Measurements from ENCODE around the gene SASH1.

SASH1 gene

DNA sequence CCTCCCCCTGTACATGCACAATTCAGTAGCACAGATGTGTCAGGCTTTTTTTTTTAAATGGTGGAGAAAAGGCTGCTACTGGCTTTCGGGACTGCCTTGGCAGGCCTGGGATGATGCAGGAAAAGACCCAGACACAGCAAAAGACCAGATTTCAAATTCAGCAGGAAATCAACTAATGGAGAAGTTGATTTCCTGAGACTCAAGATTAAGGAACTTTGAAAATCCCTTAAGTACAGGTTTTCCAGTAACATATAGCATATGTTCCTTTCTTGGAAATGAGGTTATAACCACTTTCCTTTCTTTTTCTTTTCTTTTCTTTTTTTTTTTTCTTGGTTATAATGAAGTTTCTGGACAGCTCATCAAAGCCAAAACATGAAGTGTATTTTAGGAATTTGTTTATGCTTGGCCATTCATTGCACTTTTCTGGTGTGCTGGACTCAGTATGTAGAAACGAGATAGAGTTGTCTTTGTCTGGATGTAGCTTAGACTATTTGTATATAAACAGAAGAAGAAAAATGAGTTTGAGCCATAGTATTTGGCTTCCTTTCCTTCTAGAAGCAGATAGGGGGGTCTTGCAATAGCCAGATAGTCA lies 119.4 kb downstream of the SASH1 start:
- no peak for DNase-seq

GRCh38 chr6:148463671-148464070 lies 121.0 kb downstream of the SASH1 start:
- DNase-seq = no peak

DNA sequence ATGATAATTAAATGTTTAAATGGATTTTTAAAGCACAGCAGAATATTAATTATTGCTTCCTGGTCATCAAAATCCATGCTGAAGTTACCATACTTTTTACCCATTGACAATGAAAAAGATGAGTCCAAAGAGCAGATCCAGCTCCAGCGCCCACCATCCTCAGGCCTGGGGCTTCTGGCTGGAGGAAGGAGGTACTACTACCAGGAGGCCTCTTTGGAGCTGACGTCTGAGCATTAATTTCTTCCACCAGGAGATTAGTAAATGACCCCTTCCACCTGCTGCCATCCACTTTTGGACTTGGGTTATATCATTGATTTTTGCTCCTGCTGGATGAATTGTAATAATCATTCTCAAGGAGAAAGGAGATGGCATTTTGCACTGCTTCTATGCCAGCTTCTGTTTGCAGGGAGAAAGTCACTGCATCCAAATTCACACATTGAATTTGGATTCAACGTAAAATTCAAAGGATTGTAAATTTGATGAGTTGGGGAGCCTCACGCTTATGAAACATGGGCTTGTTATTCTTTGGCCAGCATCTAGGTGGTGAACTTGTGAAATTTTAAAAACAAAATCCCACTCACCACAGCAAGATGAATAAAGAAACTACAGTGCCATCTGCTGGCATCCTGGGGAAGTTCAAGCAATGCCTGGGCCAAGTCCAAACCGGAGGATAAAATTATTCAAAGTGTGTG lies 121.8 kb downstream of the SASH1 start:
- peak; percentile 16 for DNase-seq

- no peak for DNase-seq
Observed at GRCh38 chr6:148465011-148465335, 122.3 kb downstream of the SASH1 start.

GRCh38 chr6:148465670-148466069 lies 123.0 kb downstream of the SASH1 start:
- DNase-seq = no peak

- no peak for DNase-seq
Observed at GRCh38 chr6:148466158-148466557, 123.5 kb downstream of the SASH1 start.

DNA sequence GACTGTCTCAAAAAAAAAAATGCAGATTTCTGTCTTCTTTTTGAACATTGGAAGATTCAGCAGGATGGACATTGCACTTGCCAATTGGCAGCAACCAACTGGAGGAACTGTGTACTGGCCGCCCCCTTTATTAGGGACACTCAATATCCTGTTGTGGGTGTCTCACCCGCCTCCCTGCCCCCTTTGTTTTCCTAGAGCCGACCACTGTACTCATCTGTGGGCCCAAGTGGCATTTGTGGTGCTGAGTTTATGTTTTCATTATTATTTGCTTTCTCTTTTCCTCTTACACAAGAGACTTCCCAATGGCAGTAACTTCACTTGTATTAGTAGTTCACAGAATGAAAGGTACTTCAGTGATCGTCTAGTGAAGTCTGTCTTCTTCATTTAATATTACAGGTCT lies 125.3 kb downstream of the SASH1 start:
- no peak for DNase-seq

DNA sequence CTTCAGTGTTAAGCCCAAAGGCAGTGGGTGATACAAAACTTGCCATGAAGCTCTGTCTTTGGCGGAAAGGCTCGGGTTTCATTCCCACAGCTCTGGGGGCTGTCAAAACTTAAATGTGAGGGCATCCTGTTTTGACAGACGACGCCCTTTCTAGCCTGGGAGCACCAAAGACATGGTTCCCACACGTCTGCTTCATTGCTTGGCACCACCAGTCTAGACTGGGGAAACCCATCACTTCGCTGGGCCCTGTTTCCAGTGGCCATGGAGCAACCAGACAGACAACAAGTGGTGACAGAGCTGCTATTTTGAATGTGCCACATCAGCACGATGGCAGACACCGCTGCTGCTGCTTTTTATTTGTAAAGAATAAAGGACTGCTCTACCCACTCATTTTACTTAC lies 127.5 kb downstream of the SASH1 start:
- no peak for DNase-seq

- no peak for DNase-seq
Observed at GRCh38 chr6:148470606-148471465, 128.2 kb downstream of the SASH1 start.

DNA sequence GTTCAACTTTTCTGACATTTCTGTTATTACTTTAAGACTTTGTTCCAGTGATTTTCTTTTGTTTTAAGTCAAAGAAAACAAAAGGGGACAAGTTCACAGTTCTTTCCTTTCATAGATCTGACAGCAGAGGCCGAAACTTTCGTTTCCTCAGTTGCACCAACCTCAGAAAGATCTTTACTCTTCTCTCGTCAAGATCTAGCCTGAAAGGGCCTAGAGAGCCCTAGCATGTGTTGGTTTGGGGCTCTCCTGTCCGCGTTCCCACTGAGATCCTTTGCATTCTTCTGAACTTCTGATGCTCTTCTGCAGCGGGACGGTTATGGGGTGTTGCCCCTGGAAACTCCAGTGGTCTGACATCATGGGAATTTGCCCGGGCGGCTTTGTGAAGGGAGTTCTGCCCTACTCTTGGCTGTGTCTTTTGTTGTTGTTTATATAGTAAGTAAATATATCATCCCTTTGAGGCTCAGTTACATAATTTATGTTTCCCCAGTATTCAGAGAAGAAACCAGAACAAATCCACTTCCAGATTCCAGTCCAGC lies 129.1 kb downstream of the SASH1 start:
- no peak for DNase-seq

DNA sequence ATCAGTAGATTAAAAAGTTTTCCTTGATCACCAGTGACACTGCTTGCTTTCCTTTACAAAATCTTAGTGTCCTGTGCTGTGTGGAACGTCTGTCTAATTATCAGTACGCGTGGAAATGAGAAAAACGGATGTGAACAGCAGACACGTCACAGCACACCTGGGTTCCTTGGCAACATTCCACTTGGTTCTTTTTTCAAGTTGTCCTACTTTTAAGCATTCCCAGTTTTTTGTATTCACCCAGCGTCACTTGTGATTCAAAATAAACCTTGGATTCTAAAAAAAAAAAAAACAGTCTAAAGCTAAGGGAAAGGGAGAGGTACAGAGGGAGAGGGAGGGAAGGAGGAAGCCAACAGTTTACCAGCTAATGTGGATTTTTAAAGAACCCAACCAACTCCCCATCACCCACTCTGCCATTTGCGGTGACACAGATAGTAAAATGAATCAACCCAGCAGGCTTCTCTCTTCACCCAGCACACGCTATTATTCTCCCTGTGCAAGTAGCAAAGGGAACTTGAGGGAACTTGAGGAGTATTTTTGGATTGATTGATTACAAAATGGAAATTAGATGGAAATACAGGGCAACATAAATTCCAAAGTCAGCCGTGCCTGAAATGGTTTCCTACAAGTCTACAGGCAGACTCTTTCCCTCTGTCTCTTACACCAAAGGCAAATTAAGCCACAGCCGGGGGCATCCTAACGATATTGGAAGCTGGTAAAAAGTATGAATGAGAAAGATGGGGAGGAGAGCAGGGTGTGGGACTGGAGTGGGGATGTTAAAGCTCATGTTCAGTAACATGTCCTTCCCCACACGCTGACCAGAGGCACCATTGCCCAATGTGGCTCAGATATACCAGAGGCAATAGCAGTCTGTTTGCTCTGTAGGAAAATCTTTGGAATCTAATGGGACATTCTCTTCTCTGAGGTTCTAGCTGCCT lies 129.8 kb downstream of the SASH1 start:
- DNase-seq = no peak

DNA sequence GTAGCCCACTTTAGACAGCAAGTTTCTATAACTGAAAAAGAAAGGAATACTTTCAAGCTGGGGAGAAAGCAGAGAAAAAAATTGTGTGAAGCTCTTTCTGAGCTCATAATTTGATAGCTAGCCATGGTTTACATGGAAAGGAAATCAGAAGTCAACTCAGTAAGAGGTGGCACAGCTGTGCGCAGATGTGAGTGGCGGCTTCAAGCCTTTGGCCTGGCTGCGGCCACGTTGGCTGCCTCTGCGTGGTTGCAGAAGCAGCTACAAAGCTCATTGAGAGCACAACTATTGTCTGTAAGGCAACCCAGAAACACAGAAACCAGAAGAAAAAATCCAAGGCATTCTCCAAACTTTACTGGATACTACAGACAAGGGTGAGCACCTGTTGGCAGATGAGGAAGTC lies 136.9 kb downstream of the SASH1 start:
- no peak for DNase-seq

GRCh38 chr6:148487461-148487860 lies 144.8 kb downstream of the SASH1 start:
- no peak for DNase-seq

DNA sequence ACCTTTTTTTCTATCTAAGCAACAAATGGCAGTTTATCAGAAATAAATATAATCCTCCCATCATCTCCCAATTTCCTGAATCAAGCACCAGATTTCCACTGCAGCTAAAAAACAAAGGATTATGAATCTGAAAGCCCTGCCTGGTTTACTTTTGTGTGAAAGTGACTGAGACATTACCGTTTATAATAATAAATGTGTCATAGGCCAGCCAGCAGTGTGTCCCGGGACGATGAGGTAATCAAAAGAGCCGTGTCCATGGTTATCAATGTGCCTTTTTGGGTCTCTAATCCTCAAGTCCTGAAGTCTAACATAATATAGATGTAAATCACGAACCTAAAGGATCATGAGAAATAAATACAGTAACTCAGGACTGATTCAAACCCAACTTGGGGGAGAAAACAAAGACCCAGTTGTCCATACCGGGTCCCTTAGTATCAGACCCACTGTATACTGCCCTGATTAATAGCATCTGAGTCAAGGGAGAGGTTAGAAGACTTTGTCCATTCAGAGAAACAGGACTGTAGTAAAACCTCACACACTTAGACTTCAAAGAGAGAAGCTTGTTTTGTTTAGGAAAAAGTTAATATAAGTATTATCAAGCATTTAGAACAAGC lies 149.1 kb downstream of the SASH1 start:
- DNase-seq = no peak

DNA sequence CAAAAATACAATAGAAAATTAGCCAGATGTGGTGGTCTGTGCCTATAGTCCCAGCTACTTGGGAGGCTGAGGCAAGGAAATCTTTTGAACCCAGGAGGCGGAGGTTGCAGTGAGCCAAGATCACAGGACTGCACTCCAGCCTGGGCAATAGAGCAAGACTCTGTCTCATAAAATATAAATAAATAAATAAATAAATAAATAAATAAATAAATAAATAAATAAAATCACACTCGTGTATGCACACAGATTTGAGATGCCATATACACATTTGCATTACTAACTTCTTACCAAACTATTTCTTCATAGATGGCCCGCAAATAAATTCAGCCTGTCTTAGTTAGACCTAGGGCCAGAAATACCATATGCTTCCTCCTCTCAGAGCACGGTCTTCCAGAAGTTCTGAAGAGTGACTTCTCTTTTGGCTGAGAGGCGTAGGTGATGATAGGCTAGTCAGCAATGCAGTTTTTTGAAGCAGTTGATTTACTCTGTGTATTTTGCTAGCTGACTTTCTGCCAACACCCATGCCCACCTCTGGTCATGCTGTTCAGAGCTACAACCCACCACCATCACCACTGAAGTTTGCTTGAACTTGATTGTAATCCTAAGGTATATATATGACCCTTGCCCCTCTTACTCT lies 150.1 kb downstream of the SASH1 start:
- DNase-seq = no peak

DNA sequence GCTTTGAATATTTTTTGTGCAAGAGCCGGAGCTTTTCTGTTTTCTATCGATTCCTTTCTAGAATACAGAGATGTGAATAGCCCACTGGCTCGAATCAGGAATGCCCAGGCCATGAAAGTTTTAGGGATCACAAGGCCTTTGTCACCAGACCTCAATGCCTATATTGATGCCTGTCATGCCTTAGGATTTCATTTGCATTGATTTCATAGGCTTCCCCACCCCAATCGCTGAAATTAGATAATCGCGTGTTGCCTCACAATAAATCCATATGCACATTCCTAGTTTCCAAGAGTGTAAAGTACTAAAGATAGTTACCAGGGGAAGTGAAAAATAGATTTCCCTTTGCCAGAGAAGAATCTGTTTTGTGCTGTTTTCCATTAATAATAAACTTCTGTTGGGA lies 150.8 kb downstream of the SASH1 start:
- no peak for DNase-seq

- no peak for DNase-seq
Observed at GRCh38 chr6:148494226-148494625, 151.6 kb downstream of the SASH1 start.

- DNase-seq = no peak
Observed at GRCh38 chr6:148495029-148495428, 152.4 kb downstream of the SASH1 start.

DNA sequence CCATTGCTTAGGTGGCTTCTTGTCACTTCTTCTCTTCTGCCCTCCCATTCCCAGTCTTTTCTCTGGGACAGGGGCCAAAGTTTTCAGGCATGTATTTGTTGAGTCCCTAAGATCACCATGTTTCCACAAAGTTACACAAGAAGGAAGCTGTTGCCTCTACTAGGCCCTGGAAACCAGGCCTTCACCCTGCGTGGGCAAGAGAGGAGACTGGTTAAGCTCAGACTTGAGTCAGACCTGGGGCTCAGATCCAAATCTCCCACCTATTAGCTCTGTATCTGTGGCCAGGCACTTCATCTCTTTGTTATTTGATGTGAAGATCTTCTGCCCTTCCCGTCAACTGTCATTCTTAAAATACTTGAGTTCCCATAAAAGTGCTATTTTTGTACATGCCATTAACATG lies 154.6 kb downstream of the SASH1 start:
- no peak for DNase-seq

DNA sequence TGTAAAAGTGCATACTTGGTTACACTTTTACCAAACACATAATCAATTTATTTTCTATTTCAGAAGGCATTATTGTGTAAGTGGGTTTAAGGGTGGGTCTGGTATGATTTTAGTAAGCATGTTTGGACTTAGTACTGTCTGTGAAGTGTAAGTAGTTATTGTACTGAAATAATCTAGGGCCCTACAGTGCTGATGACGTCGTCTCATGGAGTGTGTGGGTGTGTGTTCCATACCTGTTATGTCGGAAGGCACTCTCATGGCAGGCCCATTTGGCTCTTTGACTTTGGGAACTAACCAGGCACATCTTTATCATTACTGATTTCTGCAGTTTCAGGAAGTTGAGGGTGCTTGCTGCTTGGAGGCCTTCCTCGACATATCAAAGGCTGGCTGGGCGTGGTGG lies 155.1 kb downstream of the SASH1 start:
- DNase-seq = no peak

- no peak for DNase-seq
Observed at GRCh38 chr6:148500402-148500801, 157.8 kb downstream of the SASH1 start.

GRCh38 chr6:148501178-148501590 lies 158.5 kb downstream of the SASH1 start:
- no peak for DNase-seq
